Measurements from ENCODE around the gene AP3B1.

AP3B1 gene

GRCh38 chr5:78287833-78288232 is 6.7 kb downstream of the AP3B1 start:
- DNase-seq, result no peak

GRCh38 chr5:78287169-78287568 is 7.3 kb downstream of the AP3B1 start:
- DNase-seq, result no peak

GRCh38 chr5:78286290-78286689 is 8.2 kb downstream of the AP3B1 start:
- DNase-seq, result no peak

GRCh38 chr5:78283802-78284201 is 10.7 kb downstream of the AP3B1 start:
- DNase-seq, result no peak

- no peak for DNase-seq
Measured at GRCh38 chr5:78283105-78283504, 11.4 kb downstream of the AP3B1 start.

- no peak for DNase-seq
Measured at GRCh38 chr5:78280261-78280660, 14.2 kb downstream of the AP3B1 start.

- DNase-seq, result no peak
Measured at GRCh38 chr5:78279194-78279593, 15.3 kb downstream of the AP3B1 start.

- DNase-seq, result no peak
Measured at GRCh38 chr5:78277715-78278114, 16.8 kb downstream of the AP3B1 start.

GRCh38 chr5:78275998-78276543 is 18.4 kb downstream of the AP3B1 start:
- no peak for DNase-seq

- no peak for DNase-seq
Measured at GRCh38 chr5:78274540-78275197, 19.8 kb downstream of the AP3B1 start.

GRCh38 chr5:78273436-78273835 is 21.1 kb downstream of the AP3B1 start:
- DNase-seq, result no peak

- no peak for DNase-seq
Measured at GRCh38 chr5:78271766-78272165, 22.7 kb downstream of the AP3B1 start.

- no peak for DNase-seq
Measured at GRCh38 chr5:78269088-78269703, 25.3 kb downstream of the AP3B1 start.

- DNase-seq, result no peak
Measured at GRCh38 chr5:78268356-78268755, 26.1 kb downstream of the AP3B1 start.

GRCh38 chr5:78265163-78265562 is 29.3 kb downstream of the AP3B1 start:
- no peak for DNase-seq

GRCh38 chr5:78264600-78264999 is 29.9 kb downstream of the AP3B1 start:
- no peak for DNase-seq

- DNase-seq, result no peak
Measured at GRCh38 chr5:78260771-78261170, 33.7 kb downstream of the AP3B1 start.

GRCh38 chr5:78253201-78253600 is 41.3 kb downstream of the AP3B1 start:
- DNase-seq, result no peak

GRCh38 chr5:78252715-78253114 is 41.8 kb downstream of the AP3B1 start:
- DNase-seq, result no peak

GRCh38 chr5:78251663-78252284 is 42.7 kb downstream of the AP3B1 start:
- no peak for DNase-seq

GRCh38 chr5:78245136-78245535 is 49.4 kb downstream of the AP3B1 start:
- DNase-seq, result no peak

- DNase-seq, result no peak
Measured at GRCh38 chr5:78243639-78244038, 50.9 kb downstream of the AP3B1 start.

- DNase-seq, result no peak
Measured at GRCh38 chr5:78243091-78243490, 51.4 kb downstream of the AP3B1 start.

GRCh38 chr5:78242001-78242400 is 52.5 kb downstream of the AP3B1 start:
- DNase-seq, result no peak
